Activated naive CD4-positive, alpha-beta T cell treated with anti-CD3 and anti-CD28 coated beads, Interleukin-2, amount 50 U/mL, for 72 hours (primary cell): Measurements from ENCODE around the gene KRTAP12-1. TPM values are rescaled to one million over a fixed set of nuclear protein-coding genes. Genes with fewer than 3 reads are reported as not detected.
"Not testable (repeated sequence)": the region's sequence is repeated elsewhere in the genome, so short reads cannot be mapped to it uniquely, and the experiment has no call there.

Experiments
- ATAC-seq, 2 donors: fragments of 150-1000 bp; cut with Tn5 transposase; 2 replicates each; pipeline ENCODE4 v1.10.0; 2021; ENCODE audit warnings: mild to moderate bottlenecking in 2 of 2, moderate library complexity in 2 of 2
- DNase-seq, 2 donors: peaks; one replicate each; pipeline ENCODE4 v3.0.0; 2021 to 2022; ENCODE audit warnings: low spot score in 2 of 2
- H3K27ac Mint-ChIP-seq, 2 donors: one replicate each; pipeline ENCODE4 v1.8.0; 2022; ENCODE audit warnings: mild to moderate bottlenecking in 2 of 2, mixed read lengths in 2 of 2
- H3K36me3 Mint-ChIP-seq, 2 donors: one replicate each; pipeline ENCODE4 v1.8.0; 2022; ENCODE audit warnings: mixed read lengths in 2 of 2
- H3K9me3 Mint-ChIP-seq, 2 donors: one replicate each; pipeline ENCODE4 v1.8.0; 2022; ENCODE audit warnings: mixed read lengths in 2 of 2
- total RNA-seq, 2 donors: library from RNA; stranded (reverse); gene quantifications; one replicate each; pipeline ENCODE4 v1.2.3, GENCODE V29; 2022

The KRTAP12-1 gene
- total RNA-seq, 2 donors from 2014 or later, result not detected

DNA sequence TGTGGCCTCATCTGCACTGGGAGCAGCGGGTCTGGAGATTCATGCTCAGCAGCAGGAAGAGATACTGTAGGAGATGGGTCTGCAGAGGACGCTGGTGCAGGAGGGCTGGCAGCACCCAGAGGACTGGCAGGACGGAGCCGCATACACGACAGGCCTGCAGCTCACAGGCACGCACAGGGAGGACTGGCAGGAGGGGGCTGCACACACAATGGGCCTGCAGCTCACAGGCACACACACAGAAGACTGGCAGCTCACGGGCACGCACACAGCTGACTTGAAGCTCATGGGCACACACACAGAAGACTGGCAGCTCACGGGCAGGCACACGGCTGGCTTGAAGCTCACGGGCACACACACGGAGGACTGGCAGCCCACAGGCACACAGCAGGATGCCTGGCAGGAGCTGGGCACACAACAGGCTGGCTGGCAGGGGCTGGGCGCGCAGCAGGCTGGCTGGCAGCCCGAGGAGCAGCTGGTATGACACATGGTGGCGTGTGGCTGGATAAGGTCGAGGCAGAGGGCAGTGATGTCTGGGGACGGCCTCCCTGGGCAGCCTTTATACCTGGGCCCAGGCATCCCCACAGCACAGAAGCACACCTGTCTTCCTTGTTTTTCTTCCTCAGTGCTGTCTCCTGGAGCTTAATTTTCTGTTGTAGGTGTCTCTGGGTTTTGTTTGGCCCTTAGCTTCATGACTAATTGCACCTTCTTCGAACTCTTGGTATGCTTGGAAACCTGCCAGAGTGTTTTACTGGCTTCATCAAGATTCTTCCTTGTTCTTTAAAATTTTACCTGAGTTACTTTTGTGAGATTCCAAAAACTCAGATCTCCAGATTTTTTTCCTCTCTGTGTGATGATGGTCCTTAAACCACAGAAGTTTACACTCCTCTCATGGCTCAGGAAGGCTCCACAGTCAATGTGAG lies 15.3 kb downstream of the KRTAP12-1 start, which contains the start of gene KRTAP12-2:
KRTAP12-2 (minus strand) TSS at position 527 of the 920 bp plus-strand sequence; CDS start at position 486, 41 bp downstream.
- Mint-ChIP-seq H3K9me3 (peaks cover 12 to 13% of the 10 kb centered on the region in 2 donors), H3K36me3 (peaks cover under 1 to 15% of the 10 kb centered on the region in 2 donors), H3K27ac (peak within 1 kb of the TSS in 1 of 2 donors; percentile 46)
- ATAC-seq, result no peak
- DNase-seq, result no peak

DNA sequence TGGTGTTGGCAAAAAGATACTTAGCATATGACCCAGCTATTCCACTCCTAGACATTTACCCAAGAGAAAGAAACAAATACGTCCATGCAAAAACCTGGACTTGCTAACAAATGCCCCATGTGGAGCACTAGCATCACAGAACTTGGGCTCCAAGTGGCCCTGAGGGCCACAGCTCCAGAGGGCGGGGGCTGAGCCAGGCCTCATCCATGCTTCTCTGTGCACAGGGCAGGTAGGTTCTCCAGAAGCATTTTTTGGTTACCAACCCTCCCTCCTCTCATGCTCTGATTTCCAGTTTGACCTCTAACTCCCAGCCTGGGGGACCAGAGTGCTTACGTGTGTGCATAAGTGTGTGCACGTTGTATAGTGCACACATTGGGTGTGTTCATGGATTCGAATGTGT lies 17.3 kb downstream of the KRTAP12-1 start:
- DNase-seq (no peak), ATAC-seq (no peak)
- H3K9me3 Mint-ChIP-seq, result peaks cover 6 to 22% of the 10 kb centered on the region in 2 donors
- H3K36me3 Mint-ChIP-seq, result peaks cover 10 to 20% of the 10 kb centered on the region in 2 donors
- H3K27ac Mint-ChIP-seq, result no peak overlapping the region

DNA sequence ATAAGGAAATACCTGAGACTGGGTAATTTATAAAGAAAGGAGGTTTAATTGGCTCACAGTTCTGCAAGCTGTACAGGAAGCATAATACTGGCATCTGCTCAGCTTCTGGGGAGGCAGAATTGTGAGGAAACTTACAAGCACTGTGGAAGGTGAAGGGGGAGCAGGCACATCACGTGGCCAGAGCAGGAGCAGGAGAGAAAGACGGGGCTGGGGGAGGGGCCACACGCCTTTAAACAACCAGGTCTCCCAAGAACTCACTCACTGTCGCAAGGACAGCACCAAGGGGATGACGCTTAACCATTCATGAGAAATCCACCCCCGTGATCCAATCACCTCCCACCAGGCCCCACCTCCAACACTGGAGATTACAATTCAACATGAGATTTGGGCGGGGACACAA lies 20.4 kb downstream of the KRTAP12-1 start:
- not testable (repeated sequence) for H3K27ac Mint-ChIP-seq, DNase-seq, ATAC-seq
- Mint-ChIP-seq H3K9me3 (peaks cover 11 to 39% of the 10 kb centered on the region in 2 donors), H3K36me3 (peaks cover 23 to 32% of the 10 kb centered on the region in 2 donors)

DNA sequence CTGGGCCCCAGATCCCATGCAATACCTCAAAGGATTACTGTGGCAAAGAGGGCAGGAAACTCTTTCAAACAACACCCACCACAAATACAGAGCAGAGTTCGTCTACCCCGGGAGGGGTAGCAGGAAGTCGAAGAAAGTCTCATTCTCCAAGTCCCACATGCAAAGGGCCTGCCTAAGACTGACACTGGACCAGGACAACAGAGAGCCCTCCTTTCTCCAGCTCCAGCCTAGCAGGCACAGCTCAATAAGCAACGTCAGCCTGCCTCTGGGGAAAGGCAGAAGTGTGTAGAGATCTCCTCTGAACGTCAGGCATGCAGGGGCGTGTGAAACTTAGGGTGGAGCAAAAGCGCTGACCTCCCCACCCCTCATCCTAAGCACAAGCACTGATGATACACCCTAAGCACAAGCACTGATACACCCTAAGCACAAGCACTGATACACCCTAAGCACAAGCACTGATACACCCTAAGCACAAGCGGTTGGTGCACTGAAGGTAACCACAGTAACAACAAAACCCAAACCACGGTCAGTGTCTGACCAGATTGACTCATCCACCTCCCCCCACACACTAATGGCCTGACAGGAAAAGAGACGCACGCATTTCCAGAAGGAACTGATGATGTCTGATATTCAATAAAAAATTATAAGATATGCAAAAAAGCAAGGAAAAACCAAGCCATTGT lies 22.9 kb downstream of the KRTAP12-1 start:
- ATAC-seq (peak in 1 of 2 donors; percentile 15), DNase-seq (no peak)
- Mint-ChIP-seq H3K9me3 (peaks cover 19 to 46% of the 10 kb centered on the region in 2 donors), H3K27ac (no peak overlapping the region), H3K36me3 (peaks cover 31 to 49% of the 10 kb centered on the region in 2 donors)

DNA sequence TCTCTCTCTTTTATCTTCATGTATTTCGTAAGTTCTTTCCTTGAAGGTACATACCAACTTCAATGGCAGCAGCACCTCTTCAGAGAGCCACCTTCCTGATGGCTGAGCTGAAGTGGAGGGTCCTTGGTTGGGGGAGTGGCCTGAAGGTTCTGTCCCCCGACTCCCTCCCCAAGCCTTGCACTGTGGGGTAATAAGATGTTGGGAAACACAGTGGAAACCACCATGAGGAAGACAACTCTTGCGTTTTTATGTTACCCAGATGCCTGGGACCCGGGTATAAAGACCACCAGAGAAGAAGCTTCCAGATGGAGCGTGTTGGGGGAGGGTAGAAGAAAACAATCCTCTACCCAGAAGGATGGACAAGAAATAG lies 23.4 kb downstream of the KRTAP12-1 start:
- peaks cover 31 to 55% of the 10 kb centered on the region in 2 donors for H3K36me3 Mint-ChIP-seq
- H3K9me3 Mint-ChIP-seq, result peaks cover 19 to 51% of the 10 kb centered on the region in 2 donors
- no peak for DNase-seq
- H3K27ac Mint-ChIP-seq, result peak overlapping the region in 1 of 2 donors; percentile 74
- no peak for ATAC-seq

DNA sequence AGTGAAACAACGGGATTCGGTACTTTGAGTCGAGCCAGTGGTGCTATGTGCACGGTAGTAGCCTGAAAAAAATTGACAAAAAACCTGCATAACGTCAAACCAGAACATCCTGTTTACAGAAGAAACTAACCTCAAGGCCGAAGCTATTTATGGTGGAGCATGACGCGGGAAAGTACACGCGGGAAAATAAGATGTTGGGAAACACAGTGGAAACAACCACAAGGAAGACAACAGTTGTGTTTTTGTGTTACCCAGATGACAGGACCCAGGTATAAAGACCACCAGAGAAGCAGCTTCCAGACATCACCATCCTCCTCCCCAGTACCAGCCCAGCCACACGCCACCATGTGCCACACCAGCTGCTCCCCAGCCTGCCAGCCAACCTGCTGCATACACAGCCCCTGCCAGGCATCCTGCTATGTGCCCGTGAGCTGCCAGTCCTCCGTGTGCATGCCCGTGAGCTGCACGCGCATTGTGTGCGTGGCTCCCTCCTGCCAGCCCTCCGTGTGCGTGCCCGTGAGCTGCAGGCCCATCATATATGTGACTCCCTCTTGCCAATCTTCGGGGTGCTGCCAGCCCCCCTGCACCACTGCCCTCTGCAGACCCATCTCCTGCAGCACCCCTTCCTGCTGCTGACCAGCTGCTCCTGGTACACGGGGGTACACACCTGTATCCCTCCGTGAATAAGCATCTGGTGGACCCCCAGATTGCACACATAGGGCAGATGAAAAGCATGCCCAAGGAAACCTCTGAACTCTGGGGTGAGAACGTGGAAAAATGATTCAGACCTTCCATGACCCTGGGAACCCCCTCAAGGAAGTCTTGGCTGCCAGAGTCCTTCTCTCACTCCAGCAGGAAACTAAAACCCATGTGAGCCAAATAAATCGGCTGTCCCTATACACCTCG lies 24.1 kb downstream of the KRTAP12-1 start, which contains the start of gene KRTAP12-3:
KRTAP12-3 (plus strand) TSS at position 298 of the 906 bp plus-strand sequence; CDS start at position 346, 48 bp downstream.
- Mint-ChIP-seq H3K36me3 (peaks cover 31 to 56% of the 10 kb centered on the region in 2 donors), H3K9me3 (peaks cover 19 to 51% of the 10 kb centered on the region in 2 donors), H3K27ac (peak within 1 kb of the TSS; percentile 69 to 74)
- DNase-seq (no peak), ATAC-seq (peak; percentile 69 to 71)

DNA sequence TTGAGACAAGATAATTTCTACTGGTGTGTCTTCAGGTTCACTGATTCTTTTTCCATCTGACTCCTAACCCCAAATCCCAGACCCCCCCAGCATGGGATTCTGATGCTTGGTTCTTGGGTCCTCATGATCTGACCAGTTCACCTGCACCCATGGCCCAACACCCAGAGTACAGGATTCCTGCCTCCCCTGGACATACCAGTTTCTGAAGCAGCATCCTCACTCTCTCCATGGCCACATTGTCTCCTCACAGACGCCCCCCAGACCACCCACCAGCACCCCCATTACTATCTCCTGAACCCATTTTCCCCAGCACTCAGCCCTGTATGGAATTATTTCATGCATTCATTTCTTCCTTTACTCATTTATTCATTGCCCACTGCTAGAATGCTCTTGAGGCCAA lies 25.1 kb downstream of the KRTAP12-1 start:
- Mint-ChIP-seq H3K27ac (peak overlapping the region; percentile 69 to 74), H3K9me3 (peaks cover 19 to 46% of the 10 kb centered on the region in 2 donors), H3K36me3 (peaks cover 31 to 56% of the 10 kb centered on the region in 2 donors)
- ATAC-seq (no peak), DNase-seq (no peak)

DNA sequence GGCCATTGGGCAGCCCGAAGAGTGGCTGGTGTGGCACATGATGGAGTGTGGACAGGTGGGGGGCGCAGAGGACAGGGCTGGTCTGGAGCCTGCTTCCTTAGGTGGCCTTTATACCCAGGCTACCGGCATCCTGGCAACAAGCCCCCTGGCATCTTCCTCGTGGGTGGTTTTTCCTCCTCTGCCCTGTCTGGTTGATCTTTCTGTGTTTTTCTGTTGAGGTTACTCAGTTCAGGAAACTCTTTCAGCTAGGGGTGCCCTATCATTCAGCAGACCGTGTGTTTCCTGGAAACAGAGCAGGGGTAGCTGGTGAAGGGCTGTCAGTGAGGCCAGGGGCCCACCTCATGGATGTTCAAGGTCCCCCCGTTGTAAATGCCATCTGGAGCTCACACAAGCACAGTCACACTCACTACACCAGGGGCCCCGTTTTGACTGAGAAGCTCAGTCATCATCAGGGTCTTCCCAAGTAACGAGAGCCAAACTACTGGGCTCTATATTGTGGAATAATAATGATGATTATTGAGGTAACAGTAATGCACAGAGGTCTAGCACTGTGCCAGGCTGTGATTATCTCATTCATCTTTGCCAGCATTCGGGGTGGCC lies 27.3 kb downstream of the KRTAP12-1 start, which contains the start of gene KRTAP12-4:
KRTAP12-4 (minus strand) TSS at position 84 of the 600 bp plus-strand sequence; CDS start at position 39, 45 bp downstream.
- Mint-ChIP-seq H3K9me3 (peaks cover 19 to 35% of the 10 kb centered on the region in 2 donors), H3K36me3 (peaks cover 25 to 46% of the 10 kb centered on the region in 2 donors), H3K27ac (no peak within 1 kb of the TSS)
- DNase-seq (no peak), ATAC-seq (no peak)

DNA sequence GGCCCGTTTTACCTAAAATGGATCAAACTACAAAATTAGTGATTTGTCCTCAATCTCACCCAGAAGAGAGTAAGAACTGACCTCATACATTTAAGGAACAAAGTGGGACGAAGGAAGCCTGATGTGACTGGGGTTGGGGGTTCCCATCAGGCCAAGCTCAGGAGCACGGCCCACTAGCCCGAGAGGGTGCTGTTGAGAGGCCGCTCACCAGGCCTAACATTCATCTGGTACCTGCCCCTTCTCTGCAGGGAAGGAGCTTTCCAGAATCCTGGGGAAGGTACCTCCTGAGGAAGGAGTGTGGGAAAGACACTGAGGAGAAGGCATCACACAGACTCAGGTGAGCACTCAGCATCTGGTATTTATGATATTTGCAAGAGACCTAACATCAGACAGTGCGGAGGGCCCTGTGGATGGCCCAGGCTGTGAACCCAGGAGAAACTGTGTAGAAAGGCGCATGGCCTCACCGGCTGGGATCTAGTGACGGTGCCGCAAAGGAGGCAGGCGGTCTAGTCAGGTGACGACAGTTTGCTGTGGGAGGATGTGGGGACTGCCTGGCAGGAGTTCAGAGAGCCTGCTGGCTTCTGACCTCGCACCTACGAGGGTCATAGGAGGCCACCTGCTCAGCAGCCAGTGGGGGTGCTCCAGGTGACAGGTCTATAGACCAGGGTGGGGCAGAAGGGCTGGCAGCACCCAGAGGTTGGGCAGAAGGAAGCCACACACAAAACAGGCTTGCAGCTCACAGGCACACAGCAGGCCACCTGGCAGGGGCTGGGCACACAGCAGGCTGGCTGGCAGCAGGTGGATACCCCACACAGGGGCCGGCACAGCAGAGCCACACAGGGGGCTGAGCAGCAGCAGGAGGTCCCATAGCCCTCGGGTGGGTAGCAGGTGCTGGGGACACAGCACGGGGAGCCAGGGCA lies 28.0 kb downstream of the KRTAP12-1 start:
- Mint-ChIP-seq H3K27ac (no peak overlapping the region), H3K9me3 (peaks cover 19 to 31% of the 10 kb centered on the region in 2 donors), H3K36me3 (peaks cover 25 to 44% of the 10 kb centered on the region in 2 donors)
- DNase-seq, result no peak
- ATAC-seq, result peak in 1 of 2 donors; percentile 13

DNA sequence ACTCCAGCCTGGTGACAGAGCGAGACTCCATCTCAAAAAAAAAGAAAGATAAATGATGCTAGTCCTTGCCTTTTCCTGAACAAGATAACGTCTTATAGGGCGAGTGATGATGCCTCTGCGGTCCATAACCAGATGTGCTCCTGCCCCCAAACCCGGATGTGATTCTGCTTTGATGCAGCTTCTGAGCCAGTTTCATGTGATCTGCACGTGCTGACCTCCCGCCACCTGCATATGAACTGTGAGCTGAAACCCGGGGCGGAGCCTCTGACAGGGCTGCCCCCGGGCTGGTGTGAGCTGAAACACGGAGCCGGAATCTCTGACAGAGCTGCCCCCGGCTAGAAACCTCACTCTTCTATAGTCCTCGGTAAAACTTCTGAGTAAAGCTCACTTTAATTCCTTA lies 28.8 kb downstream of the KRTAP12-1 start:
- ATAC-seq (no peak), DNase-seq (no peak)
- Mint-ChIP-seq H3K9me3 (peaks cover 19 to 25% of the 10 kb centered on the region in 2 donors), H3K27ac (no peak overlapping the region), H3K36me3 (peaks cover 24 to 38% of the 10 kb centered on the region in 2 donors)

DNA sequence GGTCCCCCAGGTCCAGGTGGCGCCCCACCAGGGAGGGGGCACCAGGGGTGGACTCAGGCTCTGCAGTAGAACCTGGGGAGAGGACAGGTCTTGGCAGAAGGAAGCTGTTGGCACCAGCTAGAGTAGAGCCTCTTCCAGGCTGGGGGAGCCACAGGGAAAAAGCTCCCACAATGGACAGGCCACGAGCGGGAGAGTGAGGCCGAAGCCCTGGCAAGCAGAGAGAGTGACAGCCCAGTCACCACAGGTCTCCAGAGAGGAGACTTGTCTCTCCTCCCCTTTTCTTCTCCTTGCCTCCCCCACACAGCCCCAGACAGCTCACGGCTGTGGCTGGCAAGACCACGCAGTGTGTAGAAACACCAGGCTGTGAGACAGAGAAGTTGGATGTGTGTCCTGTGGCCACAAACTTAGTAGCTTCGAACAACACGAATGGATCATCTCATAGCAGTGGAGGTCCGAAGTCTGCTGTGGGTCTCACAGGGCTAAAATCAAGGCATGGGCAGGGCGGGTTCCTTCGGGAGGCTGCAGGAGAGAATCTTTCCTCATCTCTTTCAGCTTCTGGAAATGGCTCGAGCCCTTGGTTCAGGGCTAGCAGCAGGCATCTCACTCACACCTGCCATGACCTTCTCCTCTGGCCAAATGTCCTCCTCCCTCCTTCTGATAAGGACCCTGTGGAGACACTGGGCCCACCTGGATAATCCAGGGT lies 30.8 kb downstream of the KRTAP12-1 start:
- Mint-ChIP-seq H3K36me3 (peaks cover 4 to 26% of the 10 kb centered on the region in 2 donors), H3K9me3 (peaks cover 4 to 8% of the 10 kb centered on the region in 2 donors), H3K27ac (no peak overlapping the region)
- ATAC-seq (no peak), DNase-seq (no peak)

DNA sequence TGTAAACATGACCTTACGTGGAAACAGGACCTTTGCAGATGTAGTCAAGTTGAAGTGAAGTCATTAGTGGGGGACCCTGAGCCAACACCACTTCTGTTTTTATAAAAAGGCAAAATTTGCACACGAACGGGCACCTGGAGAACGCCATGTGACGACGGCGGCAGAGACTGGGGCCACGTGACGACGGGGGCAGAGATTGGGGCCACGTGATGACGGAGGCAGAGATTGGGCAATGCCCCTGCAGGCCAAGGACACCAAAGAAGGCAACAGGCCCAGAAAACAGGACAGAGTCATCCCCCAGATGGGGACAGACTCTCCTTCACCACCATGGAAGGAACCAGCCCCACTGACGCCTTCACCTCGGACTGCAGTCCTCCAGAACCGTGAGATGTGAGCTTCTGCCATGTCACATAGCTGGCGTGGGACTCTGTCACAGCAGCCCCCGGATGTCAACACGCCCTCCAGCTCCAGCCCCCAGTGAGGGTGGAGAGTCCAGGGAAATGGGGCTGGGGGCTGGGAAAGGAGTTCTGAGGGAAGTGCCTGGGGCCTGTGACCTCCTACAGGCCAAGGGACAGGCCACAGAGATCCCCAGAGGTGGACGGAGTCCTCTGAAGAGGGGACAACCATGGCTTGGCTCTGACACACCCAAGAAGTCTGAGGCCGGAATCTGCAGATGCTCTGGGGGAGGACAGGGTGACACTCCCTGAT lies 31.5 kb downstream of the KRTAP12-1 start:
- Mint-ChIP-seq H3K36me3 (peaks cover 0 to 23% of the 10 kb centered on the region in 2 donors), H3K27ac (no peak overlapping the region), H3K9me3 (peaks cover 0 to 6% of the 10 kb centered on the region in 2 donors)
- ATAC-seq (no peak), DNase-seq (no peak)

DNA sequence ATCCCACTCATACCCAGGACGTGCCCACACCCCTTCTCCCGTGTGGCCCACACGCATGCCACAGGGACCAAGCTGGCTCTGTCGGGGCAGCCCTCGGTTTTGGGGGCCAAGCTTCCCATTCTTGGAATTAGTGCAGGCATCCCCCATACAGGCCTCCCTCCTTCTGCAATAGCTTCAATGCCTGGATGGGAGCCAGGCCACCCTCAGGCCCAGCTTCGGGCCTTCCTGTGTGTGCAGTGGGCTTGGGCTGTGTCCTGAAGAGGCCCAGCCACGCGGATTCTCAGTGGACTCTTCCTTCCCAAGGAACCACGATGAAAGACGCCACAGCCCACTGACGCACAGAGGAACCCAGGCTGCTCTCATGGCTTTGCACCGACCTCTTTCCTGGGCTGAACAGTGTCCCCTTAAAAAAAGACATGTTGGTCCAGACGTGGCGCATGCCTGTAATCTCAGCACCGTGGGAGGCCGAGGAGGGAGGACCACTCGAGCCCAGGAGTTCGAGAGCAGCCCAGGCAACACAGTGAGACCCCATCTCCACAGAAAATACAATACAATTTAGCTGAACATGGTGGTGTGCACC lies 32.4 kb downstream of the KRTAP12-1 start:
- H3K27ac Mint-ChIP-seq, result no peak overlapping the region
- no peak for ATAC-seq
- H3K9me3 Mint-ChIP-seq, result peaks cover 6 to 12% of the 10 kb centered on the region in 2 donors
- peaks cover 6 to 29% of the 10 kb centered on the region in 2 donors for H3K36me3 Mint-ChIP-seq
- no peak for DNase-seq
